HG02943 (cell line): ENCODE results near the gene NDUFS6.

Experiments used
- ATAC-seq: cut with Tn5 transposase; IDR thresholded peaks from one replicate; pipeline ENCODE4 v1.9.1; 2021; ENCODE audit warnings: mild to moderate bottlenecking, low read depth, moderate library complexity; ENCODE audit not compliant: unreplicated experiment

The NDUFS6 gene

GRCh38 chr5:1845696-1846095, 44.5 kb downstream of the NDUFS6 start:
- ATAC-seq = no peak

- ATAC-seq = no peak
Observed at GRCh38 chr5:1846583-1846982, 45.4 kb downstream of the NDUFS6 start.

- no peak for ATAC-seq
Observed at GRCh38 chr5:1847056-1847455, 45.8 kb downstream of the NDUFS6 start.

GRCh38 chr5:1847611-1848010, 46.4 kb downstream of the NDUFS6 start:
- no peak for ATAC-seq

GRCh38 chr5:1850324-1851154, 49.3 kb downstream of the NDUFS6 start:
- no peak for ATAC-seq

GRCh38 chr5:1851290-1851934, 50.2 kb downstream of the NDUFS6 start:
- no peak for ATAC-seq

- ATAC-seq = no peak
Observed at GRCh38 chr5:1852324-1852947, 51.2 kb downstream of the NDUFS6 start.

- no peak for ATAC-seq
Observed at GRCh38 chr5:1853531-1853930, 52.3 kb downstream of the NDUFS6 start.

GRCh38 chr5:1855075-1855474, 53.9 kb downstream of the NDUFS6 start:
- no peak for ATAC-seq

- no peak for ATAC-seq
Observed at GRCh38 chr5:1855596-1855995, 54.4 kb downstream of the NDUFS6 start.

GRCh38 chr5:1856596-1857255, 55.5 kb downstream of the NDUFS6 start:
- ATAC-seq = no peak

GRCh38 chr5:1857256-1857600, 56.0 kb downstream of the NDUFS6 start:
- ATAC-seq = no peak

- ATAC-seq = no peak
Observed at GRCh38 chr5:1858436-1858835, 57.2 kb downstream of the NDUFS6 start.

GRCh38 chr5:1859099-1859498, 57.9 kb downstream of the NDUFS6 start:
- ATAC-seq = no peak

- no peak for ATAC-seq
Observed at GRCh38 chr5:1860021-1860610, 58.9 kb downstream of the NDUFS6 start.

- ATAC-seq = no peak
Observed at GRCh38 chr5:1860949-1861348, 59.7 kb downstream of the NDUFS6 start.

GRCh38 chr5:1864896-1865440, 63.8 kb downstream of the NDUFS6 start:
- no peak for ATAC-seq

- ATAC-seq = no peak
Observed at GRCh38 chr5:1865486-1865885, 64.3 kb downstream of the NDUFS6 start.
